GM04503 (cell line): ENCODE measurements around the gene TIMM10.

ENCODE experiments used
- DNase-seq: peaks from one replicate; pipeline ENCODE4 v3.0.0-alpha.2; 2012; ENCODE audit warnings: low read depth

TIMM10 gene

GRCh38 chr11:57502376-57502775 lies 28.2 kb downstream of the TIMM10 start:
- no peak for DNase-seq

DNA sequence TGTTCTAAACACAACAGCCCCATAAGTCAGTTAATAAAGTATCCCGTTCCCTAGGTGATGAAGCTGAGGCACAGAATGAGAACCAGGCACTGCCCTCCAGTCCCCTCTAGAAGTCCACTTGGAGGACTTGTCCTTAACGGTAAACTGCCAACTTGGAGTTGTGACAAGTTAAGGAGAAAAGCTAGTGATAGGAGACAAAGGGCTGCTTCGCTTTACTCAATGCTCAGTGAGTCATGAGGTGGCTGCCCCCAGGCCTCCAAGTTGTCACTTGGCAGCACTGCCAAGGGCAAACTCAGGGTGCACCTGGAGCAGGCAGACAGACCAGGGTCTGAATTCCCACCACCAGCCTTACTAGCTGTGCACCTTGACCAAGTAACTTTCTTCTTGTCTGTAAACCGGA lies 28.6 kb downstream of the TIMM10 start:
- DNase-seq, result no peak

DNA sequence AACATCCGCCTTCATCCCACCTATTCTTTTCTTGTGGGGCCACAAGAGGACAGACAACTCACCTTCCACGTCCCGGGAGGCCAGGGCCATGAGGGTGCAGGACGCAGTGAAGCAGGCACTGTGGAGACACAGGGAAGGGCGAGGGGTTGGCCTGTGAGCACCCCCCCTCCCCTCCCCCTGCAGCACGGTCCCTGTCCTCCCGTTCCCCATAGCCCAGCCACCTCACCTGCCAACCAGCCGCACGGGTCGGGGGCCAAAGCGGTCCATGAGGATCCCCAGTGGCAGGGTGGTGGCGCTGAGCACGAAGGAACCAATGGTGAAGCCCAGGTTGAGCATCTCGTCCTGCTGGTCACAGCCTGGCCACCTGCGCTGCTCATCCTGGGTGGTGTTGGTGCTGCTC lies 29.6 kb downstream of the TIMM10 start:
- no peak for DNase-seq

DNA sequence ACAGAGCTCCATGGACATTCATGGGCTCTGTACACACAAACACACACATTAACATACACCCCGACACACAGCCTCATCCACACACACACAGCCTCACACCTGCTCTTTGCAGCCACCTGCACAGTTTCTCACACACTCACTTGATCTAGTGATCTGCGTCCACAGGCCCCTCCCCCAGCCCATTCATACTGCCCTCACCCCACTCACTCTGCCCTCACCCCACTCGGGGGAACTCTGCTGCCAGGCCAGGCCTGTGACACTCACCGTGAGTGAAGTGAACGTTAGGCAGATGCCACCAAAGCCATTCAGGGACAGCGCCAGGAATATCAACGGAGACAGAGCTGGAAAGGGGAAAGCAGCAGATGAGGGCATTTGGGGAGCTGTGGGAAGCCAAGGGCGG lies 30.0 kb downstream of the TIMM10 start:
- no peak for DNase-seq

GRCh38 chr11:57499983-57500461 lies 30.5 kb downstream of the TIMM10 start:
- no peak for DNase-seq

- peak; percentile 43 for DNase-seq
Observed at GRCh38 chr11:57499413-57499982, 31.1 kb downstream of the TIMM10 start.

DNA sequence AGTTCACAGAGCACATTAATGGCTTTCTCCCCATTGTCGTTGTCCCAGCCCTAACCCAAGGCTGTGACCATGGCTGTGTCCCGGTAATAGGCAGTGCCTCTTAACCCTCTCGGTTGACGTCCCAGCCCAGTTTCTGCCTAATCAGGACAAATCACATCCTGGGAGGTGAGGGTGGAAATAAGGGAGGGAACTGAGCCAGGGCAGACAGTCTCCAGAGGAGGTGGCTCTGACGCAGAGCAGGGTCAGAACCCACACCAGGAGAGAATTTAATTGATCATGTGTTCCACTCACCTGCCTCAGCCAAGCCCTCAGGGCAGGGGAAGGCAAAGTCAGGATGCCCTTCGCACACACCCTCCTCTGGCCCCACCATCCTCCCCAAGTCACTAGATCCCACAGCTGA lies 32.0 kb downstream of the TIMM10 start:
- no peak for DNase-seq

- no peak for DNase-seq
Observed at GRCh38 chr11:57497303-57498247, 33.0 kb downstream of the TIMM10 start.

DNA sequence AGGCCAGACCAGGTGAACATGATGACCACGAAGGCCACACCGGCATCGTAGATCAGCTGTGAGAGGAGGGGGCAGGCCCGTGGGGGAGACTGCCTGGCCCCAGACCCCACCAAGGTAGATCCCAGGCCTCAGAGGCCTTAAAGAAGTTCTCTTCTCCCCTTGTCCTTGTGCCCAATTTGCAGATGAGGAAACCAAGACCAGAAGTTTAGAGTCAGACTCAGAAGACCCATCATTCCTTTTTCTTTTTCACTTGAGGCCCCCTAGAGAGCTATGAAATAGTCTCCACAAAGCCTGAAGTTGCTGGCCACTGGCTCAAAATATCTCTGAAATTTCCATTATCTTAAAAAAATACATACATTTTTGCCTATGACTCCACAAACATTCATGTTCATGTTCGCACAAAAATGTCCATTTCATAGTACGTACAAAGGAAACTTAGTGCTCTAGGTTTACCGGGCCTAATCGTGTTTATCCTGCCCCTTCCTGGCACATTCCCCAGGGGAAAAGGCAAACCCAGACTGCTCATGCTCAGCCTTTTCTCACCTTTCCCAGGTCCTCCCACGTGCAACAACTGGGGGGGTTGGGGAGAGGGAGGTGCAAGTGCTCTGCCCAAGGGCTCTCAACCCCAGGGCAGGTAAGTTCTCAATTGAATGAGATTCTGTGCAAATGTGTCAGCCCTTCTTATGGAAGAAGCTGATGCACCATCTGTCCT lies 34.3 kb downstream of the TIMM10 start:
- no peak for DNase-seq

- DNase-seq, result no peak
Observed at GRCh38 chr11:57493507-57494503, 36.7 kb downstream of the TIMM10 start.

- DNase-seq, result no peak
Observed at GRCh38 chr11:57491371-57492061, 39.0 kb downstream of the TIMM10 start.

DNA sequence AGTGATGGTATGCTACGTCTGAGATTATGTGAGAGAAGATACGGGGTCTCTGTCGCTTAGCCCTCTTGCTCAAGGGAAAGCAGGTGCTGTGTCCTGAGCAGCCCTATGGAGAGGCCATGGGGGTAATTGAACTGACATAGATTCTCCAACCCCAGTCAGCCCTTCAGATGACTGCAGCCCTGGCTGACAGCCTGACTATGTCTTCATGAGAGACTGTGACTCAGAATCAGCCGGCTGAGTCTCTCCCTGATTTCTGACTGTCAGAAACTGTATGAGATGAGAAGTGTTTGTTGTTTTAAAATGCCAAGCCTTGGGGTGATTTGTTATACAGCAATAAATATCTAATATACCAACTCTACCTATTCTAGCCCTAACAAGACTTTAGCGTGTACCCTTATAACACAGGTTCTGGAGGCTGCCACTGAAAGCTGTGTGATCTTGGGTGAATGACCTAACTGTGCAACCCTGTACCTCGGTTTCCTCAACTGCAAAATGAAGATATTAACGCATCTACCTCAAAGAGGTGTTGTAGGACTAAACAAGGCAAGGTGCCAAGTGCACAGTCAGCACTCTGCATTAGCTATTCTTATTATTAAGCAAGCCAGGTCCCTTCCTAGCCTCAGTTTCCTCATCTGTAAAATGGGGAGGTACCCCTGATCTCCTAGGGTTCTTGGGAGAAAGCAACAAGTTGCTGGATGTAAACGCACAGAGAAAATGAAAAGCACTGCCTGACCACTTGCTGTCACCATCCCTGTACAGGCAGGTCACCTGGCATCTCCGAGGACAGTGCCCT lies 39.9 kb downstream of the TIMM10 start:
- DNase-seq, result no peak

DNA sequence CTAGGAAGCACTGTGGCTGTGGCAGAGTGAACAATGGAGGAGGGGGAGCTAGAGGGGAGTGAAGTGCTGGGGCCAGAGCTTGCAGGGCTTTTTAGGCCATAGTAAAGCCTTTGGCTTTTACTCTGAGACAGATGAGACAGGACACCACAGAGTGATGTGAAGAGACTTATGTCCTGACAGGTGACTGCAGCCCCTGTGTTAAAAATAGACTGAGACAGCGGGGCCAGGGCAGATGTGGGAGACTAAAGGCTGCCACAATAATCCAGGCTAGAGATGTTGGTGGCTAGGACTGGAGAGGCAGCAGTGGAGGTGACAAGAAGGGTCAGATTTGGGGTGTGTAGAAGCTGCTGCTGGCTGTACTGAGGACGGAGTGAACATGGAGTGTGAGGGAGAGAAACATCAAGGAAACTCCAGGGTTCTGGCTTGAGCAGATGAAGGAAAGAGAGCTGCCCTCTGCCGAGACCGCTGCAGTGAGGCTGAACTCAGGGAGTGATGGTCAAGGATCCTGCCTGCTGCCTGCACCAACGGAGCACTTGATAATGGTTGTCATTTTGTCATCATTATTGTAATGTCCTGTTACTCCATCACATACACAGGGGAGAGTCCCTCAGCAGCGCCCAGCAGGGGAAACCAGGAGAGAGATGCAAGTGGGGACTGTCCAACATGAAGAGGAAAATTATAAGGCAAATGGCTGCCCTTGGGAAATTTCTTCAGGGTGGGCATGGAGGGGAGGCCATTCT lies 42.5 kb downstream of the TIMM10 start:
- no peak for DNase-seq

- no peak for DNase-seq
Observed at GRCh38 chr11:57487021-57487778, 43.4 kb downstream of the TIMM10 start.

DNA sequence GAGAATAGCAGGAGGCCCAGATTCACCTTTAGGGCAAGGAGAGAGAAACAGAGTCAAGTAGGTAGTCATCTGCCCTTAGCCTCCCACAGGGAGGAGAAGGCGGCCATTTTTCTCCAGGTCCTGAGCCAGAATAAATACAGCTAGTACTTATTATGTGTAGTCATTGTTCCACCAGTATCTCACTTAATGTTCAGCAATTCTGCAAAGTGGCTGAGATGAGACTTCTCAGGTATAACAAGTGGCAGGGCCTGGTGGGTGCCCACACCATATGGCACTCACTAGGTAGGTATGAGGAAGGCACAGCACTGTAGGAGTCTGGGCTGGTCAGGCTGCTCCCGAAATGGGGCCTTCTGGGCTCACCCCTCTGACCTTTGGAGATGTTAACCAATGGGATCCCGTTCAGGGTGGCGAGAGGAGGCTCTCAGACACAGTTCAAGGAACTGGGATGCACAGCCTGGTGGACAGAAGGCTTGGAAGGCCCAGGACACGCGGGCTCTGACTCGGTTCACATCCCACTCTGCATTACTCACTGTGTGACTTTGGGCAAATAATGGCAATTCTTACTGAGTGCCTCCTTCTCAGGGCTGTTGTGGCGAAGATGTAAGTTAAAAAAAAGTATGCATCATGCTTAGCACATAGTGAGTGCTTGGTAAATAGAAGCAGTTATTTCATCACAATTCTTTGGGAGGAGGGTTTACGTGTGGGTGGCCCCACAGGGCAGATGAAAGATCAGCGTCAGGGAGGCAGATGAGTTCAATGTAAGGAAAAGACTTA lies 45.1 kb downstream of the TIMM10 start:
- no peak for DNase-seq

GRCh38 chr11:57484141-57484710 lies 46.3 kb downstream of the TIMM10 start:
- DNase-seq, result no peak

- DNase-seq, result no peak
Observed at GRCh38 chr11:57483562-57483918, 47.0 kb downstream of the TIMM10 start.
